Activated CD8-positive, alpha-beta memory T cell treated with anti-CD3 and anti-CD28 coated beads for 4 hours (primary cell): Measurements from ENCODE around the gene TARBP1.
"Not testable (repeated sequence)": the region's sequence is repeated elsewhere in the genome, so short reads cannot be mapped to it uniquely, and the experiment has no call there.

ENCODE experiments used
- DNase-seq, 2 donors: peaks; one replicate each; pipeline ENCODE4 v3.0.0-alpha.2; 2020; ENCODE audit warnings: low read depth in 2 of 2

The TARBP1 gene

GRCh38 chr1:234478481-234479309, at the start of gene TARBP1:
Gene TARBP1 (minus strand): TSS chr1:234479179. CDS start chr1:234479103, 76 bp downstream.
- DNase-seq = peak; percentile 39 to 50

DNA sequence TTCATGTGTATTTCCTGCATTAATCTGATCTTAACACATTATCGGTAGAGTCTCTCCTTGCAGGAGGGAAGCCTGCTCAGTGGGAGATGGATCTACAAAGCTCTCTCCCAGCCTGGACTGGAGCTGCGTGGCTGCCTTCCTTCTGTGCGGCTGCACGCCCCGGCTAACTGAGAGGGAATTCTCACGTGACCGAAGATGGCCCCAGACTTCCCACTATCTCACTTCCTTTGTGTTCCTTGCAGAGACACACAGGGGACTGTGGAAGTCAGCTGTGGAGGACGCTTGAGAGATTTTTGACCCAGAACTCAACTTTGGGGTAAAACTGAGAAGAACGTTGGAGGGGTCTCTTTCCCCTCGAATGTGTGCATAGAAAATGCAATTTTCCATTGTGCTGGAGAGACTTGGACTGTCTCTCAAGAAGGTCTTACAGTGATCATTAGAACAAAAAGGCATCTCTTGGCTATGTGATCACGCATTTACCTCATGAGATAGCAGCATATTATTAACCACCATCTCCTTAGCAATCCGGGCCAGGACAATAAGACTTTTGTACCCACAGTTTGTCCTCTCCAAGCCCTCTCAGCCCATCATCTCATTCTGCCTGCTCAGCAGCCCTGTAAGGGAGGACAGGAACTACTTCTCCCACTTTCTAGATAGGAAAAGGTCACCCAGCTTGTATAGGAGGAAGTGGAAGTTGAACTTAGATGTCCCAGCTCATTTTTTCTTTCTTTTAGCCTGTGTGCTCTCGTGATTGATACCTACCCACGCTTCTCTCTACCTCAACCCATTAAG, 49.3 kb upstream of the TARBP1 start:
- no peak for DNase-seq

GRCh38 chr1:234527346-234527745, 48.4 kb upstream of the TARBP1 start:
- DNase-seq = no peak

- DNase-seq = no peak
Measured at GRCh38 chr1:234526922-234527321, 47.9 kb upstream of the TARBP1 start.

GRCh38 chr1:234525099-234525799, 46.3 kb upstream of the TARBP1 start:
- no peak for DNase-seq

- no peak for DNase-seq
Measured at GRCh38 chr1:234521836-234522235, 42.9 kb upstream of the TARBP1 start.

DNA sequence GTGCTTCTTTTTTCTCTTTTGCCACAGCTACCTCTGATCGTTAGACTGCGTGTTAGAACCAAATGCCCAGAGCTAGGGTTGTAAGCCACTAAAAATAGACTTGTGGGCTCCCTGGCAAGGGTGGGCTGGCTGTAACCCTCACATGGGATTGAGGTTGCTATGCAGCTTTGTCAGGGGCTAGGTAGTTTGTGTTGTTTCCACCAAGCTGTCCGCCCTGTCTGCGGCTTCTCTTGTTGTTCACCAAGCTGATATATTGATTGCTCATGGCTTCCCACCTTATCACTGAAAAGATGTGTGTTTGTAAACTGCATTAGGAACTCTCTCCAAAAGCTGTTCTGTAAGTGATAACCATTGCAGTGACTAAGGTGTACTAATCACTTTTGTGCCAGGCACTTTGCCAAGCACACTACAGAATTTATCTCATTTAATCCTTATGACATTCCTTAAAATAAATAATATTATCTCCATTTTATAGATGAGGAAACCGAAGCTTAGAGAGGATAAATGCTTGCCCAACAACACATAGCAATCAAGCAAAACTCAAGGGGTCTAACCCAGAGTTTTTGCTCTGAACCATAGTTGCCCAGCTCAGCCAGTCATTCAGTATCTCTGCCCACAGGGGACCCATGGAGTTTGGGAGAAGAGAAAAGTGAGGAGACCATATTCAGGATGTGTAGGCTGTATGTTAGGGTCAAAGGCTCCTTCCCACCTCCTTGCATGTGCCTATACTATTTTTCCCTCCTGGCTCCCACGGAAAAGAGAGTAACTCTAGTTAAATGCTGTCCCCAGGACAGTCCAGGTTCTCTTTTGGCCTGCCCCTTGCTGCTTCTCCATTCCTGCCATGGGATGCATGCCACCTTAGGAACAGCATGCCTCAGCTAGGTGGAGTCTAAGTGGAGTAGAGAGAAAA, 42.2 kb upstream of the TARBP1 start:
- DNase-seq = no peak

DNA sequence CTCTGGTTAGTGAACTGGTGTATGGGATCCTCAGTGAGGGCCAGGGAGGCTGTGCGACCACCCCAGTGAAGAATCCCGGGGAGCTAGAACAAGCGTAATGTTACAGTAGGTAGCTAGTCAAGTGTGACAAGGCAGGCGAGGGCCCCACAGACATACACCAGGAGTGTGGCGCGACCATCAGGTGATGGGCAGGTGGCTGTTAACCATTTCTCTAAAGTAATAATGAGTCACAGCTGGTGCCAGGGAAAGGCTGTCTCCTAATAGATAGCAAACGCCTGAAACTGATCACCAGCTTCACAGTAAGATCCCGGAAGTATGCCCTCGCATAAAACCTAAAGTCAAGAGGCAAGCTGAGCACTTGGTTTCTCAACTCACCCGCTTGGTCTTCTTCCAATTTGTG, 40.5 kb upstream of the TARBP1 start:
- no peak for DNase-seq

DNA sequence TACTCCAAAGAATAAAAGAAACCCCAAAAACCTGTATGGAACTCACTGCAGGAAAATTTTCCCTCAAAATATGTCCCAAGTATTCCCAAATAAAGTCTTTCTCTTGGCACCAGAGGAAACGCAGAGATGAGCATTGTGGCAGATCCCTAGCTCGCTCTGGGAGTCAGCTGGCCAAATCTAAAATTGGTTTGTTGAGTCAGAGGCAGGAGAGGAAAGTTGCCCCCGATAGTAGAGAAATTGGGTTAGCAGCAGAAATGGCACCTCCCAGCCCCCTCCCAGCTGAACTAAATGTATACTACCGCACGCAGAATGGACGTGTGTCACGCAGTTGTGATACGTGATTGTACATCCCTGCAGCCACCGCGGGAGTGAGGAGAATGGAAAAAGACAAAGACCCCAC, 39.9 kb upstream of the TARBP1 start:
- DNase-seq = no peak

DNA sequence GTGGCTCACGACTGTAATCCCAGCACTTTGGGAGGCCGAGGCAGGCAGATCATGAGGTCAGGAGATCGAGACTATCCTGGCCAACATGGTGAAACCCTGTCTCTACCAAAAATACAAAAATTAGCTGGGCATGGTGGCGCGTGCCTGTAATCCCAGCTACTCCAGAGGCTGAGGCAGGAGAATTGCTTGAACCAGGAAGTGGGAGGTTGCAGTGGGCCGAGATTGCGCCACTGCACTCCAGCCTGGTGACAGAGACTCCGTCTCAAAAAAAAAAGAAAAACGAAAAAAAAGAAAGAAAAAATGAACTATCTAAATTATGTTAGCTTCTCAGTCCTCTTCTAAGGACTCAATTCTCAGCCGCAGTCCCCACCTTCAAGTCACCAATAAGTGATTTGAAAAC, 39.1 kb upstream of the TARBP1 start:
- DNase-seq = not testable (repeated sequence)

DNA sequence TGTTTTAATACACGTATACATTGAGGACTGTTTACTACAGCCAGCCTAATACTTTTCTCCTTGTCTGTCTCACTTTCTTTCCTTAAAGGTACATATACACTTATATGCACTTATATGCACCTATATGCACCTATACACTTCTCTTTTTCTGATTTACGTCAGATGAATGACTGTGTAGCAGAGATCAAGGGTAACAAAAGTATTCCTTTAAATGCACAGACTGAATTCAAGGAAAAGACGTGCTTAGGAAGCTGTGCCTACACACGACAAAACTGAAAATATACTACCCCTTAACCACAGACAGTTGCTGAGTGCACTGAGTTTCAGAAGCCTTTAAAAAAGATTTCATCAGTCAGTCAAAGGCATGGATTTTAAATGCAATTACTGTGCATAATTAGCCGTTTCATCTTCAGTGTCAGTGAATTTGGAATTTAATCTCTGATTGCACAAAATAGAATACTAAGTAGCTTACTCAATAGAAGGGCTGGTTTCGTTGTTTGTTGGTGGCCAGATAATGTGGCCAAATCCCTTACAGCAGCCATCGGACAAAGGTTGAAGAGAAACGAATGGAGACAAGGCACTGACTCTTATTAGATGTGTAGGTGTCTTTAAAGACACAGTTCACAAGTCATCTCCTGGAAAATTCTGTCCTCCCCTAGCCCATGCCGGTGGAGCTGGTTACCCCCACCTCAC, 38.3 kb upstream of the TARBP1 start:
- no peak for DNase-seq

GRCh38 chr1:234515821-234516241, 36.9 kb upstream of the TARBP1 start:
- no peak for DNase-seq

DNA sequence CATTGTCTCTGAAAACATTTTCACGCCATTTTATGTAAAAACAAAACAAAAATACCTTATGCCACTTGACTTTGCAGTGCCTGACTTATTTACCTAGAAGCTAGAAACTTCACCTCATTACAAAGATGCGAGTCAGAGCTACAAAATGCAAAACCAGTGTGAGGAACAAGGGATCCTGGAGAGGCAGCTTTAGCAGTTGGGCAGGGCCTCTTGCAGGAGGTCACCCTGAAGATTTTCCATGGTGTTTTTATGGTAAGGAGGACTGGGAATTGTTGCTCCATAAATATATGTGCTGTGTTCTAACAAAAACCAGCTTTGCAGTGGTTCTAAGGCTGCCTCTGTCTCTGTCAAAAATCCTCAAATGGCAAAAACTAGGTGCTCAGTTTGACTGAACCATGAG, 36.4 kb upstream of the TARBP1 start:
- no peak for DNase-seq

GRCh38 chr1:234512451-234512861, 33.5 kb upstream of the TARBP1 start:
- no peak for DNase-seq

GRCh38 chr1:234509457-234510328, 30.7 kb upstream of the TARBP1 start:
- no peak for DNase-seq

DNA sequence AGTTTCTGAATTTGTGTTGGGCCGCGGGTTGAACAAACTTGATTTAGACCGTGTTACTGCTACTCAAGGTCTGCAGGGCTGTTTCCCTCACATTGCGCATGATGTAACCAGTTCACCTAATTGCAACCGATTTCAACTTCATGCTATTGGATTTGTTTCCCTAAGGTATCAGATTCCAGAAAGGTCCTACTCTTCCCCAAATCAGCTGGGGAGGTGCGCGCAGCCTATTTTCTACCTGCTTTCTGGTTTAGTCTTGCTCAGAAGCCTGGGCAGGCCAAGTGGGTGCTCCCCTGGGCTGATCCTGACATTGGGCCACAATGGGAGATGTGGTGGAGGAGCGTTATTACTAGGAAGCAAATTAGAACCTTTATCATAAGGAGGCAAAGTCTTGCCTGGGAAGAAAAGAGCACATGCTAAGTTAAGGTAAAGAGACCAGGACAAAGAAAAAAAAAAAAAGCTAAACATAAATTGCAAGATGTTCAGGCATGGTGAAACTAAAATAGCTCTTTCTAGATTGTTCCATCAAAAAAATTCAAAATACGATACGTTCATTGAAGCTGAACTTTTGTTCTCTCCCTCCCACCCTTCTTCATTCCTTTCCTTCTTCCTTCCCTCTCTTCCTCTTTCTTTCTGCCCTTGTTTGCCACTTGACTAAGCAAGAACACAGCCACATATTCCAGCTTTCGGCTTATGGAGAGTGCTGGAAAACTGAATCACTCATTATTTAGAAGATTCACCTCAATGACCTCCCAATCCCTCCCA, 28.8 kb upstream of the TARBP1 start:
- no peak for DNase-seq

DNA sequence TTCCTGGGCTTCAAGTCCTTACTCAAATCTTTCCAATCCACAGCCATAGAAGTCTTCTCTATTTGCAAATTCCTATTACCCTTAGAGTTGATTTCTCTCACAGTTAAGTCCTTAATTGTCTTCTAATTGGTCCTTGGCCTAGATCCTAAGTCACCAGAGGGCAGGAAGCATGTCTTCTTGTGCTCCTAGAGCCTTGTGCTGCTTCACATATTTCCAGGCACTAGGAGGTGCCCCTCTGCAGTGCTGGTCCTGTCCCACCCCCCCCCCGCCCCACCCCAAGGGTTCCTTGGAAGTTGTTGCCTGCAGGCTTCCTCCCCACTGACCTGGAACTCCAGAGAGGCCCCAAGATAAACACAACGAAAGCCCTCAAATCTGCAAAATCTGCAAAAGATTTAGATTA, 28.1 kb upstream of the TARBP1 start:
- no peak for DNase-seq

GRCh38 chr1:234505769-234506102, 26.8 kb upstream of the TARBP1 start:
- no peak for DNase-seq
